NCI-H460 (cell line): ENCODE measurements around the gene ADRA1B. TPM values are rescaled to one million over a fixed set of nuclear protein-coding genes. Genes with fewer than 3 reads are reported as not detected.

Experiments
- DNase-seq: peaks from one replicate; pipeline ENCODE4 v3.0.0-alpha.2; 2016; ENCODE audit warnings: low read depth; ENCODE audit errors: extremely low read depth
- polyA plus RNA-seq: library from polyadenylated mRNA; depleted of rRNA; stranded (reverse); fragments of >200 nt; gene quantifications from 2 replicates; pipeline ENCODE4 v1.2.3, GENCODE V29; 2014; cell fraction: nucleus; rRNA removed
- total RNA-seq: library from RNA; depleted of rRNA; stranded (reverse); fragments of >200 nt; shearing (Covaris generic); gene quantifications from 2 replicates; pipeline ENCODE4 v1.2.3, GENCODE V29; 2014; rRNA removed

The ADRA1B gene
- total RNA-seq: 0.12 and 0.17 TPM in 2 replicates
- 0.61 TPM in 1 of 2 replicates, not detected in the other for polyA plus RNA-seq

GRCh38 chr5:159915904-159916840 is at the start of gene ADRA1B:
TSS of gene ADRA1B (plus strand) at chr5:159916482. CDS start at chr5:159916906, 424 bp downstream.
- no peak for DNase-seq

GRCh38 chr5:159873680-159874079 is 42.6 kb upstream of the ADRA1B start:
- no peak for DNase-seq

- no peak for DNase-seq
These were observed 42.0 kb upstream of the ADRA1B start for GRCh38 chr5:159874263-159874662.

GRCh38 chr5:159877016-159877415 is 39.3 kb upstream of the ADRA1B start:
- DNase-seq: no peak

- no peak for DNase-seq
These were observed 38.3 kb upstream of the ADRA1B start for GRCh38 chr5:159877894-159878448.

GRCh38 chr5:159878988-159879471 is 37.3 kb upstream of the ADRA1B start:
- peak; percentile 58 for DNase-seq

- no peak for DNase-seq
These were observed 35.6 kb upstream of the ADRA1B start for GRCh38 chr5:159880676-159881075.

- no peak for DNase-seq
These were observed 34.3 kb upstream of the ADRA1B start for GRCh38 chr5:159881967-159882366.

GRCh38 chr5:159883522-159883950 is 32.7 kb upstream of the ADRA1B start:
- no peak for DNase-seq

- DNase-seq: no peak
These were observed 31.2 kb upstream of the ADRA1B start for GRCh38 chr5:159884917-159885620.

GRCh38 chr5:159886296-159886695 is 30.0 kb upstream of the ADRA1B start:
- no peak for DNase-seq

- DNase-seq: no peak
These were observed 29.2 kb upstream of the ADRA1B start for GRCh38 chr5:159887050-159887449.

GRCh38 chr5:159888860-159889259 is 27.4 kb upstream of the ADRA1B start:
- no peak for DNase-seq

GRCh38 chr5:159890141-159890540 is 26.1 kb upstream of the ADRA1B start:
- DNase-seq: no peak

- no peak for DNase-seq
These were observed 24.9 kb upstream of the ADRA1B start for GRCh38 chr5:159891371-159891770.

GRCh38 chr5:159893040-159893695 is 23.1 kb upstream of the ADRA1B start:
- DNase-seq: no peak

GRCh38 chr5:159894149-159894720 is 22.0 kb upstream of the ADRA1B start:
- no peak for DNase-seq

- no peak for DNase-seq
These were observed 18.4 kb upstream of the ADRA1B start for GRCh38 chr5:159897786-159898393.
